ENCODE data around the gene CKAP2L. TPM values are rescaled to one million over a fixed set of nuclear protein-coding genes. Genes with fewer than 3 reads are reported as not detected.

Gene CKAP2L
- total and polyA plus RNA-seq, 2 donors (not counting 3 experiments of a cell fraction or from before 2014, with no cell fraction given): 3.4 to 30.7 TPM

DNA sequence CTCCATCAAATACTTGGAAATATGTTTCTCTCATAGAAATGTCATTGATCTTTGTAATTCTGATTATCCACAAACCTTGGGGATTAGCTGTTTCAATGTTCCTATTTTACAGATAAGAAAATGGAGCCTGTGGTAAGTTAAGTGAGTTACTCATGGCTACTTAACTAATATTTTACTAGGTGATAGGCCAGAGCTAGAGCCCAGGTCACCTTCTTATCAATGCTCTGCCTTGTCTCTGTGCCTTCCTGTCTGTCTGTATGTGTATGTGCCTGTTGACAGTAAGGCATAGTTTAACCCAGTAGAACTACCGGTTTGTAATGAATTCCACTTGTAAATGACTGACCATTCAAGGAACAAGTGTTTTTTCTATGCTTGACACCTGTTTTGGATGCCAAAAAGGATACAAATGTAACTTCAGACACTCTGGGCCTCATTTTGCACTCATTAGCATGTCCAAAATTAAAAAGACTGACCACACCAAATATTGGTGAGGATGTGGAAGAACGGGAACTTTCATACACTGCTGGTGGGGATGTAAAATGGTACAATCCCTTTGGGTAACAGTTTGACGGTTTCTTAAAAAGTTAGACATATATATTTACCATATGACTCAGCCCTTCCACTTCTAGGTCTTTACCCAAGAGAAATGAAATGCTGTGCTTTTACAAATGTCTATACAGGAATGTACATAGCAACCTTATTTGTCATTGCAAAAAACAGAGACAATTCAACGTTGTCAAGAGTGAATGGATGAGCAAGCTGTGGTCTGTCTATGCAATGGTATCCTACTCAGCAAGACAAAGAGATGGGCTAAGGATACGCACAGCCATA, 39.5 kb upstream of the CKAP2L start:
- Histone ChIP-seq H3K9ac (replicated peaks; ENCODE audit: extremely low read depth, insufficient read depth, low read length) (no peak overlapping the region), H3K36me3 (ENCODE audit: control insufficient read depth in 2 of 2, extremely low read depth in 1 of 2, insufficient read depth in 2 of 2, low read length in 2 of 2) (no peaks in the 10 kb centered on the region), H3K9me3 (replicated peaks; ENCODE audit: control insufficient read depth, insufficient read depth, low read length) (no peaks in the 10 kb centered on the region), H3K27me3 (ENCODE audit: control insufficient read depth in 2 of 2, insufficient read depth in 2 of 2, low read length in 2 of 2) (no peaks in the 10 kb centered on the region), H4K20me1 (replicated peaks; ENCODE audit: control insufficient read depth, extremely low read depth, insufficient read depth, low read length) (no peaks in the 10 kb centered on the region), H3K79me2 (ENCODE audit: control insufficient read depth, insufficient read depth, low read length) (no peaks in the 10 kb centered on the region), H3K4me1 (ENCODE audit: control insufficient read depth, extremely low read depth, insufficient read depth, low read length) (no peaks in the 10 kb centered on the region), H3K4me3 (replicated peaks in 1 of 3; ENCODE audit: insufficient read depth in 1 of 3, low read depth in 1 of 3, low read length in 3 of 3) (no peak overlapping the region), H2AFZ (ENCODE audit: low read depth, low read length) (no peak overlapping the region), H3K27ac (ENCODE audit: insufficient read depth, low read depth, low read length) (no peak overlapping the region), H3K4me2 (ENCODE audit: insufficient read depth, low read length) (no peak overlapping the region), H3K9me1 (replicated peaks; ENCODE audit: control insufficient read depth, extremely low read depth, insufficient read depth, low read length) (no peaks in the 10 kb centered on the region)
- TF ChIP-seq POLR2A (IDR thresholded peaks at IDR 0.05; ENCODE audit: low read depth, low read length) (no peak), CTCF (IDR thresholded peaks at IDR 0.05; ENCODE audit: extremely low read depth in 1 of 2, insufficient read depth in 1 of 2, low read depth in 1 of 2, low read length in 2 of 2) (no peak), FOS (IDR thresholded peaks at IDR 0.05; ENCODE audit: borderline replicate concordance, insufficient read depth, low read length) (no peak), MYC (IDR thresholded peaks at IDR 0.05; ENCODE audit: low read depth, low read length) (no peak), JUN (IDR thresholded peaks at IDR 0.05; ENCODE audit: borderline replicate concordance, insufficient read depth, insufficient read length, low read depth) (no peak), EZH2 (IDR thresholded peaks at IDR 0.05; ENCODE audit: borderline replicate concordance, low read depth, low read length, severe bottlenecking) (no peak), POLR2AphosphoS5 (IDR thresholded peaks at IDR 0.05; ENCODE audit: insufficient read depth, low read depth, low read length) (no peak), GATA2 (IDR thresholded peaks at IDR 0.05; ENCODE audit: insufficient read depth, insufficient read length, low read depth, low read length) (no peak), MAX (IDR thresholded peaks at IDR 0.05; ENCODE audit: insufficient read depth, insufficient read length) (no peak)
- ChIA-PET CTCF (interaction anchor here (0.6 kb wide), 1 partner anchor 12 kb away, joined by 3 read pairs; no protein-coding TSS in a partner anchor), POLR2A (interaction anchor here (0.6 kb wide), 1 partner anchor 8 kb away, joined by 5 read pairs; no protein-coding TSS in a partner anchor)
- no TSS peak for BruUV-seq (replicated peaks)
- FAIRE-seq (no peak), DNase-seq (ENCODE audit: low read depth, low spot score) (no peak)
- dilution Hi-C loops (cut with MboI; ENCODE audit: extremely low pct_ligation_motif_present, low sequenced_read_pairs) (no loop called here), intact Hi-C loops (cut with micrococcal nuclease) (no loop called here)

All from endothelial cell of umbilical vein (primary cell).